Thoracic aorta (tissue), 2 donors: Measurements from ENCODE around the gene CHST11. TPM values are rescaled to one million over a fixed set of nuclear protein-coding genes. Genes with fewer than 3 reads are reported as not detected.

Experiments
- ATAC-seq: fragments of 150-250 bp; one replicate; pipeline ENCODE4 v1.8.0; 2017; ENCODE audit warnings: low read depth; ENCODE audit not compliant: insufficient number of reproducible peaks, low FRiP score
- DNase-seq: peaks from one replicate; pipeline ENCODE4 v3.0.0-alpha.2; 2020; ENCODE audit warnings: low spot score
- H3K27ac ChIP-seq, 2 donors: fragments of 200-600 bp; sonication (generic); 1 replicate in 1 of 2; 2 replicates in 1 of 2; pipeline ENCODE4 v1.5.1; 2016; ENCODE audit warnings: mild to moderate bottlenecking in 2 of 2, moderate library complexity in 2 of 2
- H3K27me3 ChIP-seq: fragments of 200-600 bp; sonication (generic); replicated peaks from 2 replicates; pipeline ENCODE4 v1.6.0; 2016; ENCODE audit warnings: mild to moderate bottlenecking; ENCODE audit not compliant: insufficient read depth
- H3K36me3 ChIP-seq: fragments of 200-600 bp; sonication (generic); one replicate; pipeline ENCODE4 v1.5.1; 2016
- H3K4me1 ChIP-seq, 2 donors: fragments of 200-600 bp; sonication (generic); 1 replicate in 1 of 2; 2 replicates in 1 of 2; pipeline versions ENCODE4 v1.5.1 to v1.6.0; 2016; ENCODE audit warnings: low read depth in 2 of 2, mild to moderate bottlenecking in 1 of 2; ENCODE audit not compliant: control insufficient read depth in 1 of 2
- H3K4me3 ChIP-seq: fragments of 200-600 bp; sonication (generic); 2 replicates; pipeline ENCODE4 v1.5.1; 2016; ENCODE audit warnings: mild to moderate bottlenecking
- H3K9me3 ChIP-seq: fragments of 200-600 bp; sonication (generic); 2 replicates; pipeline ENCODE4 v1.5.1; 2016
- CTCF ChIP-seq: fragments of 200-600 bp; sonication (generic); IDR thresholded peaks from one replicate; pipeline ENCODE4 v1.5.1; 2019; ENCODE audit warnings: antibody characterized with exemption
- total RNA-seq, 2 donors: library from RNA; depleted of rRNA; stranded (reverse); fragments of >200 nt; gene quantifications; one replicate each; pipeline versions ENCODE4 v1.1.0 to v1.2.3, GENCODE V29; 2016

The CHST11 gene
- total RNA-seq, 2 donors from 2014 or later: 41.9 to 79.3 TPM

DNA sequence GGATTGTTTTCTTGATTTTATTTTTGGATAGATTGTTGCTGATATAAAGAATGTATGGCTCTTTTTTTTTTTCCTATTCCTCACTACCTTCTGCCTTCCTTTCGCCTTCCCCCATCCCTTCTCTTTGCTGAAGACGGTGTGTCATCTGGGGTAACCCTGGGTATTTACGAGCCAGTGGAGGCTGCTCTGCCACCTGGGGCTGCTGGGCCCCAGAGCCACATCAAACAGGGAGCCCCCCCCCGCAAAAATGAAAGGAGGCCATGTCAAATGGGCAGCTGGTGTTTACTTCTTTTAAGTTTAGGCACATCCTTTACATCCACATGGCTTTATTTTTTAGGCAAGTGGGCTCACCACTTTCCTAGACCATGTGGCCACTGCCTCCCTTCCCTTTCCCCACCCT is 25.4 kb downstream of the CHST11 start:
- DNase-seq (no peak), ATAC-seq (no peak)
- no peak overlapping the region for H3K4me3 ChIP-seq
- H3K9me3 ChIP-seq: no peaks in the 10 kb centered on the region
- H3K36me3 ChIP-seq: no peaks in the 10 kb centered on the region
- TF ChIP-seq CTCF: no peak
- H3K4me1 ChIP-seq: peaks cover 15% of the 10 kb centered on the region in 2 donors
- no peak overlapping the region for H3K27ac ChIP-seq
- H3K27me3 ChIP-seq: no peaks in the 10 kb centered on the region

GRCh38 chr12:104482748-104483147 is 26.0 kb downstream of the CHST11 start:
- Histone ChIP-seq H3K36me3 (no peaks in the 10 kb centered on the region), H3K4me1 (peaks cover 19 to 21% of the 10 kb centered on the region in 2 donors), H3K4me3 (no peak overlapping the region), H3K27ac (no peak overlapping the region), H3K9me3 (no peaks in the 10 kb centered on the region), H3K27me3 (no peaks in the 10 kb centered on the region)
- ATAC-seq (no peak), DNase-seq (no peak)
- TF ChIP-seq CTCF: no peak

- H3K27ac ChIP-seq: no peak overlapping the region
- no peaks in the 10 kb centered on the region for H3K27me3 ChIP-seq
- no peak for ATAC-seq
- TF ChIP-seq CTCF: no peak
- H3K36me3 ChIP-seq: no peaks in the 10 kb centered on the region
- H3K4me3 ChIP-seq: no peak overlapping the region
- no peak for DNase-seq
- no peaks in the 10 kb centered on the region for H3K9me3 ChIP-seq
- H3K4me1 ChIP-seq: peaks cover 19 to 21% of the 10 kb centered on the region in 2 donors
Observed at GRCh38 chr12:104484079-104484478, 27.3 kb downstream of the CHST11 start.

DNA sequence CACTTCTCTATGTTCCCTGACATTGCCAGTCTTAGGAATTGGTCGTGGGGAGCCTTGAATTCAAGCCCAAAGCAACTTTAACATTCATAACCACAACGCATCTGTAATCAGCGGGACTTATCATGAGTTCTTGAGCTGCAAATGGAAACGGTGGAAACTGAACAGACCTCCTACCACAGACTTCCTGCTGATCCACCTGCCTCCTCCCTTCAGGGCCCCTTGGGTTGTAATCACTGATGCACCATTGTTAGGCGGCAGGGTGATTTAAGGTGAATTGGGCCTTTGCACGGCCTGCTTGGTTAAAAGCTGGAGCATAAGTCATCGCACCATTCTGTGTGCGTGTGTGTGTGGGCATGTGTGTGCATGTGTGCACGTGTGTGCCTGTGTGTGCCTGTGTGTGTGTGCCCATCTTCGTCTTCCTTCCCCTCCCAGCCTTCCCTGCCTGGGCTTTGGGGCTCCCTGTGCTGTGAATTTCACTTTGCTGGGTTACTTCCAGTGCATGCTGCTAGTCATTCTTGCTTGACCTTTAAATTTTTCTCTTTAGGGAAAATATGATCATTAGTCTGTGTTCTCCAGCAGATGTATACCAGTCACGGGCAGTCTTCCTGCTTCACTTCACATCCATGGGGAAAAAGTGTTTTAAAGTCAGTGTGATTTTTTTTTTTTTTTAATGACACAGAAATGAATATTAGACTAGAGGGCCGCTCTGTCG is 29.1 kb downstream of the CHST11 start:
- no peaks in the 10 kb centered on the region for H3K27me3 ChIP-seq
- no peak for ATAC-seq
- H3K4me1 ChIP-seq: peaks cover 19 to 21% of the 10 kb centered on the region in 2 donors
- no peak for DNase-seq
- H3K36me3 ChIP-seq: no peaks in the 10 kb centered on the region
- no peak overlapping the region for H3K4me3 ChIP-seq
- H3K27ac ChIP-seq: peak overlapping the region in 1 of 2 donors; percentile 22
- H3K9me3 ChIP-seq: no peaks in the 10 kb centered on the region
- no peak for TF ChIP-seq CTCF

- no peaks in the 10 kb centered on the region for H3K9me3 ChIP-seq
- peak overlapping the region; percentile 22 to 26 for H3K27ac ChIP-seq
- no peaks in the 10 kb centered on the region for H3K27me3 ChIP-seq
- ATAC-seq (no peak), DNase-seq (no peak)
- TF ChIP-seq CTCF: no peak
- H3K4me1 ChIP-seq: peaks cover 19 to 21% of the 10 kb centered on the region in 2 donors
- H3K4me3 ChIP-seq: peak overlapping the region; percentile 33
- H3K36me3 ChIP-seq: no peaks in the 10 kb centered on the region
Observed at GRCh38 chr12:104486363-104486750, 29.6 kb downstream of the CHST11 start.
